ENCODE data around the gene DNAH8. TPM values are rescaled to one million over a fixed set of nuclear protein-coding genes. Genes with fewer than 3 reads are reported as not detected.

DNAH8 gene
- polyA plus RNA-seq, 1 of the 3 experiments (the other 2 are of a cell fraction): not detected

- Histone ChIP-seq H3K9me2 (no peaks in the 10 kb centered on the region), H3K4me2 (no peak overlapping the region), H3K4me3 (ENCODE audit: low read depth in 2 of 2, low read length in 1 of 2) (no peak overlapping the region), H3K36me3 (replicated peaks in 1 of 2; ENCODE audit: control insufficient read depth in 1 of 2, insufficient read depth in 2 of 2, low read length in 1 of 2) (no peaks in the 10 kb centered on the region), H3K4me1 (ENCODE audit: control insufficient read depth in 1 of 2, insufficient read depth in 2 of 2, low read depth in 1 of 2, low read length in 1 of 2) (no peaks in the 10 kb centered on the region), H3K9ac (no peak overlapping the region), H3K79me2 (ENCODE audit: insufficient read depth) (no peaks in the 10 kb centered on the region), H3K27me3 (ENCODE audit: insufficient read depth) (no peaks in the 10 kb centered on the region), H3K27ac (ENCODE audit: low read depth in 2 of 2, low read length in 1 of 2) (no peak overlapping the region), H2AFZ (ENCODE audit: low read depth) (no peak overlapping the region), H4K20me1 (ENCODE audit: insufficient read depth) (no peaks in the 10 kb centered on the region), H3K9me3 (no peaks in the 10 kb centered on the region), H3F3A (replicated peaks; ENCODE audit: insufficient read depth) (no peaks in the 10 kb centered on the region)
- no peak for TF ChIP-seq RFX5 (IDR thresholded peaks at IDR 0.05; ENCODE audit: low read length)
- TF ChIP-seq TEAD4 (IDR thresholded peaks at IDR 0.05; ENCODE audit: borderline replicate concordance, insufficient read depth): no peak
- TF ChIP-seq RXRA (IDR thresholded peaks at IDR 0.05; ENCODE audit: borderline replicate concordance, low read depth): no peak
- TF ChIP-seq, protein P1, sequence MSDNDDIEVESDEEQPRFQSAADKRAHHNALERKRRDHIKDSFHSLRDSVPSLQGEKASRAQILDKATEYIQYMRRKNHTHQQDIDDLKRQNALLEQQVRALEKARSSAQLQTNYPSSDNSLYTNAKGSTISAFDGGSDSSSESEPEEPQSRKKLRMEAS (IDR thresholded peaks at IDR 0.05; ENCODE audit: low read depth): no peak
- DNase-seq: no peak
- 39% methylated on average over 2 of the region's 2 CpGs for WGBS (ENCODE audit: low lambda C conversion rate)
- ChIA-PET POLR2A (no interaction called here), CTCF (interaction anchor here (1.2 to 1.3 kb wide), 2 partner anchors 8 to 21 kb away, joined by 4 to 7 read pairs; no protein-coding TSS in a partner anchor)
These were observed 267.4 kb downstream of the DNAH8 start for GRCh38 chr6:38982470-38982869.

DNA sequence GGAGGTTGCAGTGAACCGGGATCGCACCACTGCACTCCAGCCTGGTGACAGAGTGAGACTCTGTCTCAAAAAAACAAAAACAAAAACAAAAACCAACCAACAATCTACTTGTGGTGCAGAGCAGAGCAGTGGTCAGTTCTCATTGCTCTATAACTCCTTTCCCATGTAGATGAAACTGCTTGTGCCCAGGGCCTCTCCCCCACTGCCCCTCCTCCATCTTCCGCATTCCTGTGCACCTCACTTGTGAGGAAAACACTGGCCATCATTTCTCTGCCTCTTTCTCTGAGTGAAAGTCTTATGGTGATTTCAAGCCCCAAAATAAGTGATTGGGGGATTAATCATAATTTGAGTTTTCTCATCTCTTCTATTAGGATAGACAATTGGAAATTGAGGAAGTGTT lies 269.6 kb downstream of the DNAH8 start:
- H3K79me2 ChIP-seq (ENCODE audit: insufficient read depth): no peaks in the 10 kb centered on the region
- WGBS (ENCODE audit: low lambda C conversion rate): 87% methylated on average over 3 of the region's 3 CpGs
- H3K9me3 ChIP-seq: no peaks in the 10 kb centered on the region
- no peak for DNase-seq
- H3K36me3 ChIP-seq (replicated peaks in 1 of 2; ENCODE audit: control insufficient read depth in 1 of 2, insufficient read depth in 2 of 2, low read length in 1 of 2): no peaks in the 10 kb centered on the region
- ChIA-PET CTCF (no interaction called here), POLR2A (no interaction called here)
- no peaks in the 10 kb centered on the region for H3K9me2 ChIP-seq
- H3K4me1 ChIP-seq (ENCODE audit: control insufficient read depth in 1 of 2, insufficient read depth in 2 of 2, low read depth in 1 of 2, low read length in 1 of 2): no peaks in the 10 kb centered on the region
- H3K27me3 ChIP-seq (ENCODE audit: insufficient read depth): no peaks in the 10 kb centered on the region
- TF ChIP-seq FOSL2 (IDR thresholded peaks at IDR 0.05; ENCODE audit: borderline replicate concordance, low read depth) (no peak), SIN3A (IDR thresholded peaks at IDR 0.05; ENCODE audit: borderline replicate concordance, low read depth, low read length) (no peak), USF2 (IDR thresholded peaks at IDR 0.05; ENCODE audit: borderline replicate concordance, low read depth, low read length) (no peak)
- H3K9ac ChIP-seq: no peak overlapping the region
- H2AFZ ChIP-seq (ENCODE audit: low read depth): no peak overlapping the region
- H4K20me1 ChIP-seq (ENCODE audit: insufficient read depth): no peaks in the 10 kb centered on the region
- H3K4me3 ChIP-seq (ENCODE audit: low read depth in 2 of 2, low read length in 1 of 2): no peak overlapping the region
- no peak overlapping the region for H3K4me2 ChIP-seq
- no peaks in the 10 kb centered on the region for H3F3A ChIP-seq (replicated peaks; ENCODE audit: insufficient read depth)
- no peak overlapping the region for H3K27ac ChIP-seq (ENCODE audit: low read depth in 2 of 2, low read length in 1 of 2)

DNA sequence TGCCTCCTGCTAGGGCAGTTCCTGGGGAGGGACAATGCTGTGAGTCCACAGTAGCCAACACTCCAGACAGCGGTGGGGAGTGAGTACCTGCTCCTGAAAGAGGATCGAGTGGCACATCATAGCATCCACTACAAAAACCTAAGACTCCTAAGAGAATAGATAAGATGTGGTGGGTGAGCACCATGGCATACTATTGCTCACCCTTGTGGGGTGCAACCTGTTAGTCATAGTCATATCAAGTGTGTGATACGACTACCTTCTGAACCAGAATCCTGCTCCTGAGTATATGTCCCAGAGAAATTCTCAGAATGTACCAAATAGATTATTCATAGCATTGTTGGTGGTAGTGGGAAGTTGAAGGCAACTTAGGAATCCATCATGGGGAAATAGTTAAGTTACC lies 270.7 kb downstream of the DNAH8 start:
- ChIA-PET CTCF (no interaction called here), POLR2A (no interaction called here)
- no peaks in the 10 kb centered on the region for H3K36me3 ChIP-seq (replicated peaks in 1 of 2; ENCODE audit: control insufficient read depth in 1 of 2, insufficient read depth in 2 of 2, low read length in 1 of 2)
- H3K4me2 ChIP-seq: no peak overlapping the region
- no peaks in the 10 kb centered on the region for H3K9me3 ChIP-seq
- no peaks in the 10 kb centered on the region for H3K9me2 ChIP-seq
- no peak for DNase-seq
- no peaks in the 10 kb centered on the region for H3K27me3 ChIP-seq (ENCODE audit: insufficient read depth)
- no peaks in the 10 kb centered on the region for H3K79me2 ChIP-seq (ENCODE audit: insufficient read depth)
- WGBS (ENCODE audit: low lambda C conversion rate): 28% methylated on average over 3 of the region's 3 CpGs
- no peaks in the 10 kb centered on the region for H4K20me1 ChIP-seq (ENCODE audit: insufficient read depth)
- no peaks in the 10 kb centered on the region for H3F3A ChIP-seq (replicated peaks; ENCODE audit: insufficient read depth)
- H3K27ac ChIP-seq (ENCODE audit: low read depth in 2 of 2, low read length in 1 of 2): no peak overlapping the region
- no peak overlapping the region for H3K9ac ChIP-seq
- no peak overlapping the region for H2AFZ ChIP-seq (ENCODE audit: low read depth)
- no peaks in the 10 kb centered on the region for H3K4me1 ChIP-seq (ENCODE audit: control insufficient read depth in 1 of 2, insufficient read depth in 2 of 2, low read depth in 1 of 2, low read length in 1 of 2)
- H3K4me3 ChIP-seq (ENCODE audit: low read depth in 2 of 2, low read length in 1 of 2): no peak overlapping the region
- TF ChIP-seq NFIC (IDR thresholded peaks at IDR 0.05; ENCODE audit: borderline replicate concordance) (no peak), RXRA (IDR thresholded peaks at IDR 0.05; ENCODE audit: borderline replicate concordance, low read depth) (no peak), MEF2A (IDR thresholded peaks at IDR 0.05; ENCODE audit: borderline replicate concordance, low read depth) (no peak), RCOR1 (IDR thresholded peaks at IDR 0.05; ENCODE audit: low read length) (no peak), FOXM1 (IDR thresholded peaks at IDR 0.05; ENCODE audit: low read depth) (no peak), TCF12 (IDR thresholded peaks at IDR 0.05) (no peak), FOXJ3 (CRISPR knock-in tag; IDR thresholded peaks at IDR 0.05) (no peak), SMC3 (IDR thresholded peaks at IDR 0.05; ENCODE audit: low read depth, low read length) (no peak), RAD21 (IDR thresholded peaks at IDR 0.05; ENCODE audit: low read length) (no peak), EP300 (IDR thresholded peaks at IDR 0.05; ENCODE audit: borderline replicate concordance in 1 of 2, low read depth in 1 of 2, low read length in 1 of 2) (no peak)
- TF ChIP-seq, protein P2, sequence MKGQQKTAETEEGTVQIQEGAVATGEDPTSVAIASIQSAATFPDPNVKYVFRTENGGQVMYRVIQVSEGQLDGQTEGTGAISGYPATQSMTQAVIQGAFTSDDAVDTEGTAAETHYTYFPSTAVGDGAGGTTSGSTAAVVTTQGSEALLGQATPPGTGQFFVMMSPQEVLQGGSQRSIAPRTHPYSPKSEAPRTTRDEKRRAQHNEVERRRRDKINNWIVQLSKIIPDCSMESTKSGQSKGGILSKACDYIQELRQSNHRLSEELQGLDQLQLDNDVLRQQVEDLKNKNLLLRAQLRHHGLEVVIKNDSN (IDR thresholded peaks at IDR 0.05; ENCODE audit: borderline replicate concordance, low read depth): no peak
- TF ChIP-seq, protein P3, sequence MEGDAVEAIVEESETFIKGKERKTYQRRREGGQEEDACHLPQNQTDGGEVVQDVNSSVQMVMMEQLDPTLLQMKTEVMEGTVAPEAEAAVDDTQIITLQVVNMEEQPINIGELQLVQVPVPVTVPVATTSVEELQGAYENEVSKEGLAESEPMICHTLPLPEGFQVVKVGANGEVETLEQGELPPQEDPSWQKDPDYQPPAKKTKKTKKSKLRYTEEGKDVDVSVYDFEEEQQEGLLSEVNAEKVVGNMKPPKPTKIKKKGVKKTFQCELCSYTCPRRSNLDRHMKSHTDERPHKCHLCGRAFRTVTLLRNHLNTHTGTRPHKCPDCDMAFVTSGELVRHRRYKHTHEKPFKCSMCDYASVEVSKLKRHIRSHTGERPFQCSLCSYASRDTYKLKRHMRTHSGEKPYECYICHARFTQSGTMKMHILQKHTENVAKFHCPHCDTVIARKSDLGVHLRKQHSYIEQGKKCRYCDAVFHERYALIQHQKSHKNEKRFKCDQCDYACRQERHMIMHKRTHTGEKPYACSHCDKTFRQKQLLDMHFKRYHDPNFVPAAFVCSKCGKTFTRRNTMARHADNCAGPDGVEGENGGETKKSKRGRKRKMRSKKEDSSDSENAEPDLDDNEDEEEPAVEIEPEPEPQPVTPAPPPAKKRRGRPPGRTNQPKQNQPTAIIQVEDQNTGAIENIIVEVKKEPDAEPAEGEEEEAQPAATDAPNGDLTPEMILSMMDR (IDR thresholded peaks at IDR 0.05): no peak
